Calu3 (cell line): ENCODE data around the gene MIGA2. TPM values are rescaled to one million over a fixed set of nuclear protein-coding genes. Genes with fewer than 3 reads are reported as not detected.

Experiments used
- BruUV-seq: library from RNA; stranded (reverse); fragments of 400-500 nt; replicated peaks from 2 replicates; lab custom pipeline; 2021; lab: Mats Ljungman, UMichigan
- CTCF ChIA-PET: fragments of 300-600 bp; sonication (Branson Sonifier 250); formaldehyde crosslinking; loops from one replicate; lab custom pipeline; 2022; ENCODE audit warnings: antibody characterized with exemption; lab: Charles Lee
- DNase-seq: peaks from one replicate; pipeline ENCODE4 v3.0.0; 2022
- H3K27ac Mint-ChIP-seq: one replicate; pipeline ENCODE4 v1.8.0; 2022; ENCODE audit warnings: mixed read lengths; ENCODE audit not compliant: unreplicated experiment
- H3K27me3 Mint-ChIP-seq: one replicate; pipeline ENCODE4 v1.8.0; 2022; ENCODE audit warnings: mixed read lengths; ENCODE audit not compliant: unreplicated experiment
- H3K36me3 Mint-ChIP-seq: one replicate; pipeline ENCODE4 v1.8.0; 2022; ENCODE audit warnings: mild to moderate bottlenecking, moderate library complexity, mixed read lengths; ENCODE audit not compliant: insufficient read depth, unreplicated experiment
- H3K4me1 Mint-ChIP-seq: one replicate; pipeline ENCODE4 v1.8.0; 2022; ENCODE audit warnings: mild to moderate bottlenecking, low read depth, mixed read lengths; ENCODE audit not compliant: unreplicated experiment
- H3K4me3 Mint-ChIP-seq: one replicate; pipeline ENCODE4 v1.8.0; 2022; ENCODE audit warnings: mild to moderate bottlenecking, low read depth, moderate library complexity, mixed read lengths; ENCODE audit not compliant: unreplicated experiment
- H3K9me3 Mint-ChIP-seq: one replicate; pipeline ENCODE4 v1.8.0; 2022; ENCODE audit warnings: low read depth, mixed read lengths; ENCODE audit not compliant: unreplicated experiment
- intact Hi-C: fragments of 100-400 bp; cut with micrococcal nuclease; formaldehyde crosslinking; loops from one replicate; pipeline ENCODE4 v1.10.0; 2022; ENCODE audit not compliant: unreplicated experiment
- total RNA-seq: library from RNA; stranded (reverse); gene quantifications from 2 replicates; pipeline ENCODE4 v1.2.3, GENCODE V29; 2022
- TF ChIP-seq, protein P1 (sequence below): fragments of 200-600 bp; IDR thresholded peaks from one replicate; pipeline ENCODE4 v1.8.0; 2022; ENCODE audit warnings: antibody characterized with exemption; ENCODE audit not compliant: unreplicated experiment

The MIGA2 gene
- total RNA-seq, 1 experiment from 2014 or later = 17.8 TPM

DNA sequence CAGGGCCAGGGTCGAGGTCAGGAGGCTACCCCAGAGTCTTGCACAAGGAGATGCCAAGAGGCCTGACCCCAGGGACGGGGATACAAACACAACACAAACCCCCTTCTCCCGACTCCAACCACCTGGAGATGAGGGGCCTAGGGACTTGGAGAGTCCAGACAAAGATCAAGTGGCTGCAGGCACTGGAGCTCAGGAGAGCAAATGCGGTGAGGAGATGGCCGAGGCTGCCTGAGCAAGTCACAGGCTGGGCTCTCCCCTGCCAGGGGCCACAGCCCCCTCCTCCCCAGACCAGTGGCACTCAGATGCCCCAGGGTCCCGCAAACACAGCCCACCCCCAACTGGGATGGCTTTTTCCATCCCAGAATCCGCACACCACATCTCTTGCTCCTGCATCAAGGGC is 24.1 kb upstream of the MIGA2 start:
- no peak for DNase-seq
- Mint-ChIP-seq H3K4me3 (no peak overlapping the region), H3K27me3 (no peaks in the 10 kb centered on the region), H3K27ac (no peak overlapping the region), H3K36me3 (peaks cover 19% of the 10 kb centered on the region), H3K9me3 (no peaks in the 10 kb centered on the region), H3K4me1 (no peaks in the 10 kb centered on the region)
- CTCF ChIA-PET = interaction anchor here (0.5 kb wide), 1 partner anchor 26 kb away, joined by 4 read pairs; no protein-coding TSS in a partner anchor
- TF ChIP-seq, protein P1, sequence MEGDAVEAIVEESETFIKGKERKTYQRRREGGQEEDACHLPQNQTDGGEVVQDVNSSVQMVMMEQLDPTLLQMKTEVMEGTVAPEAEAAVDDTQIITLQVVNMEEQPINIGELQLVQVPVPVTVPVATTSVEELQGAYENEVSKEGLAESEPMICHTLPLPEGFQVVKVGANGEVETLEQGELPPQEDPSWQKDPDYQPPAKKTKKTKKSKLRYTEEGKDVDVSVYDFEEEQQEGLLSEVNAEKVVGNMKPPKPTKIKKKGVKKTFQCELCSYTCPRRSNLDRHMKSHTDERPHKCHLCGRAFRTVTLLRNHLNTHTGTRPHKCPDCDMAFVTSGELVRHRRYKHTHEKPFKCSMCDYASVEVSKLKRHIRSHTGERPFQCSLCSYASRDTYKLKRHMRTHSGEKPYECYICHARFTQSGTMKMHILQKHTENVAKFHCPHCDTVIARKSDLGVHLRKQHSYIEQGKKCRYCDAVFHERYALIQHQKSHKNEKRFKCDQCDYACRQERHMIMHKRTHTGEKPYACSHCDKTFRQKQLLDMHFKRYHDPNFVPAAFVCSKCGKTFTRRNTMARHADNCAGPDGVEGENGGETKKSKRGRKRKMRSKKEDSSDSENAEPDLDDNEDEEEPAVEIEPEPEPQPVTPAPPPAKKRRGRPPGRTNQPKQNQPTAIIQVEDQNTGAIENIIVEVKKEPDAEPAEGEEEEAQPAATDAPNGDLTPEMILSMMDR = no peak
- intact Hi-C loops = no loop called here
- BruUV-seq = no TSS peak

DNA sequence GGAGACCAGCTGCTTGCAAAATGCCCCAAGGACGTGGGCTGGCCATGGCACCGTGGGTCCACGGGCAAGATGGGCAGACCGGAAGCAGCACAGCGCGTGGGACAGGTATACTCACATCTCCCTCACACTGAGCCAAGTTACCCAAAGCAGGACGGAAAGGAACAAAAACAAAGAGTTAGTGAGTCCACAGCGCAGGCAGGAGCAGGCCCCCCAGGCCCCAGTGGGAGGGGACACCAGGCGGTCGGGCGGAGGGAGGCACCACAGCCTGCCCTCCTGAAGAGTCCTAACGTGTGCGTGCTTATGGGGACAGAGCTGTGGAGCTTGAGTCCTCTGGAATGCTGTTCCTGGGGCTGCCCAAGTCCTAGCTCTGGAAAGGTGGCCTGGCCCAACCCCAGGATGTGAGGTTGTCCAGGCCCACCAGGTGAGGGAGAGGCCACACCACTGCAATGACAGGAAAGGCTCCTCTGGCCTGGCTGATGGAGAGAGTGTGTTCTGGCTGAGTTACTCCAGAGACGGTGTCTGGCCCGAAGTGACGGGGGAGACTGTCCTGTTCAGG is 23.5 kb upstream of the MIGA2 start:
- H3K36me3 Mint-ChIP-seq = peaks cover 19% of the 10 kb centered on the region
- intact Hi-C loops = no loop called here

DNA sequence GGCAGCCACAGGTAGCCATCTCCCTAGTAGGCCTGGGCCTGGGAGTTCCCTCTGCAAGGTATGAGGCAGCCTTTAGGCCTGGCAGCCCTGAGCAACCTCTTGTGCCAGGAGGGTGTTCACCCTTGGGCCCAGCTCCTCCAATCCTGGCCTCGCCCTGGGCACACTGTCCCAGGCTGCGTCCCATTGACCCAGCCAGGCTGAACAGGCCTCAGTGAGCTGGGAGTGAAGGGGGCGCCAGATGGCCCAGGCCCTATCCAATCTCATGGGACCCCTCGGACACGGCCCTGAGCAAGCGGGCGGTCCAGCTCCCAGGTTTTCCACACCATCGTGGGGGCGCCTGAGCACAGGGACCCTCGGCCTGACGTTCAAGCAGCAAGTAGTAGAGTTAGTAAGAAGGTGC is 22.8 kb upstream of the MIGA2 start:
- intact Hi-C loops = no loop called here
- Mint-ChIP-seq H3K27ac (no peak overlapping the region), H3K4me3 (no peak overlapping the region), H3K4me1 (no peaks in the 10 kb centered on the region), H3K9me3 (no peaks in the 10 kb centered on the region), H3K27me3 (no peaks in the 10 kb centered on the region), H3K36me3 (peaks cover 21% of the 10 kb centered on the region)
- TF ChIP-seq, protein P1 = no peak
- no peak for DNase-seq
- no TSS peak for BruUV-seq
- CTCF ChIA-PET = no interaction called here

More for the DNA sequence above, 23.5 kb upstream of the MIGA2 start:
- Mint-ChIP-seq H3K4me3 (no peak overlapping the region), H3K27ac (no peak overlapping the region), H3K9me3 (no peaks in the 10 kb centered on the region), H3K4me1 (no peaks in the 10 kb centered on the region), H3K27me3 (no peaks in the 10 kb centered on the region)
- CTCF ChIA-PET = no interaction called here
- TF ChIP-seq, protein P1 = no peak
- no TSS peak for BruUV-seq
- no peak for DNase-seq

DNA sequence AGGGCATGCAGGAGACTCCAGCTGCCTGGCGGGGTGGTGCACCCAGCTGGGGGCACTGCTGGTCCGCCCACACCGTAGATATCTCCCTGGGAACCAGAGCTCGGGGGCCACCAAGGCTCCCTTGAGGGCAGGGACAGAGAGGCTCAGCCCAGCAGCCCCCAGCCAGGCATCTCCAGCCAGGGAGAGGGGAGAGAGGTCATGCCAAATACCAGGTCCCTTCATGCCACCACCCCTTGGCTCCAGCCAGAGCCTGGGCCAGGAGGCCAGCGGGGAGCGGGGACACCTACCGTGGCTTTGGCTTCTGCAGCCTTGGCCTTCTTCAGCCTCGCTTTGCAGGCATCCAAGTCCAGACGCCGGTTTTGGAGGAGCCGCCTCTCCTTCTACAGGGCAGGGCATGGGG is 22.3 kb upstream of the MIGA2 start:
- H3K27me3 Mint-ChIP-seq = no peaks in the 10 kb centered on the region
- H3K4me1 Mint-ChIP-seq = no peaks in the 10 kb centered on the region
- H3K36me3 Mint-ChIP-seq = peaks cover 24% of the 10 kb centered on the region
- BruUV-seq = no TSS peak
- no peak overlapping the region for H3K27ac Mint-ChIP-seq
- intact Hi-C loops = no loop called here
- TF ChIP-seq, protein P1 = no peak
- no peak for DNase-seq
- CTCF ChIA-PET = no interaction called here
- H3K9me3 Mint-ChIP-seq = no peaks in the 10 kb centered on the region
- H3K4me3 Mint-ChIP-seq = no peak overlapping the region
